Activated T-cell treated with anti-CD3 and anti-CD28 coated beads for 1 hour (primary cell): Measurements from ENCODE around the gene DNAH17.

Experiments
- DNase-seq: peaks from one replicate; pipeline ENCODE4 v3.0.0-alpha.2; 2020; ENCODE audit warnings: low read depth

DNAH17 gene

GRCh38 chr17:78428836-78429617 is 148.2 kb downstream of the DNAH17 start:
- no peak for DNase-seq

GRCh38 chr17:78428025-78428575 is 149.1 kb downstream of the DNAH17 start:
- no peak for DNase-seq

- DNase-seq = no peak
These were observed 150.1 kb downstream of the DNAH17 start for GRCh38 chr17:78427140-78427539.

- no peak for DNase-seq
These were observed 150.8 kb downstream of the DNAH17 start for GRCh38 chr17:78426293-78426879.

GRCh38 chr17:78425429-78425828 is 151.8 kb downstream of the DNAH17 start:
- no peak for DNase-seq

GRCh38 chr17:78423961-78424675 is 153.1 kb downstream of the DNAH17 start:
- no peak for DNase-seq

- DNase-seq = no peak
These were observed 154.2 kb downstream of the DNAH17 start for GRCh38 chr17:78422872-78423588.

- no peak for DNase-seq
These were observed 155.0 kb downstream of the DNAH17 start for GRCh38 chr17:78422267-78422605.

GRCh38 chr17:78421534-78422266 is 155.5 kb downstream of the DNAH17 start:
- peak; percentile 66 for DNase-seq

- DNase-seq = no peak
These were observed 156.1 kb downstream of the DNAH17 start for GRCh38 chr17:78421084-78421533.

- no peak for DNase-seq
These were observed 157.0 kb downstream of the DNAH17 start for GRCh38 chr17:78419970-78420815.

GRCh38 chr17:78418326-78419026 is 158.7 kb downstream of the DNAH17 start:
- no peak for DNase-seq

GRCh38 chr17:78417531-78417909 is 159.7 kb downstream of the DNAH17 start:
- no peak for DNase-seq

GRCh38 chr17:78416791-78417530 is 160.2 kb downstream of the DNAH17 start:
- no peak for DNase-seq

GRCh38 chr17:78415821-78416711 is 161.1 kb downstream of the DNAH17 start:
- DNase-seq = no peak

GRCh38 chr17:78414178-78415162 is 162.7 kb downstream of the DNAH17 start:
- peak; percentile 31 for DNase-seq

- DNase-seq = no peak
These were observed 164.8 kb downstream of the DNAH17 start for GRCh38 chr17:78412403-78412802.
